H1 (cell line): Measurements from ENCODE around the gene ELMO1. TPM values are rescaled to one million over a fixed set of nuclear protein-coding genes. Genes with fewer than 3 reads are reported as not detected.

ENCODE experiments used
- CTCF ChIA-PET: fragments of 300-600 bp; sonication (Branson Sonifier 250); formaldehyde crosslinking; loops from one replicate; lab custom pipeline; 2021; ENCODE audit not compliant: partially characterized antibody; lab: Charles Lee
- POLR2A ChIA-PET: fragments of 300-600 bp; sonication (Branson Sonifier 250); formaldehyde crosslinking; loops from one replicate; lab custom pipeline; 2021; ENCODE audit warnings: inconsistent platforms; ENCODE audit not compliant: partially characterized antibody; lab: Charles Lee
- DNase-seq, 2 experiments: peaks; one replicate each; pipeline versions ENCODE4 v3.0.0 to v3.0.0-alpha.2; 2010 to 2022; ENCODE audit warnings: low spot score in 2 of 2, low read depth in 1 of 2, mixed read lengths in 1 of 2
- FAIRE-seq: peaks from 2 replicates; lab custom pipeline; 2011; peaks lifted over from hg19 to GRCh38; lab: Jason Lieb, UNC
- H2AFZ ChIP-seq: 2 replicates; pipeline ENCODE4 v1.8.1; 2012; ENCODE audit warnings: low read length, inconsistent platforms
- H2AK5ac ChIP-seq: 2 replicates; pipeline ENCODE4 v1.6.1; 2013; ENCODE audit warnings: low read depth, low read length
- H2BK120ac ChIP-seq: replicated peaks from 2 replicates; pipeline ENCODE3; 2013; ENCODE audit warnings: low read depth, low read length, inconsistent platforms
- H2BK12ac ChIP-seq: 2 replicates; pipeline ENCODE4 v1.6.1; 2013; ENCODE audit warnings: low read depth, low read length
- H2BK15ac ChIP-seq: 2 replicates; pipeline ENCODE4 v1.6.1; 2013; ENCODE audit warnings: low read length
- H2BK20ac ChIP-seq: 2 replicates; pipeline ENCODE4 v1.6.1; 2013; ENCODE audit warnings: low read length
- H2BK5ac ChIP-seq: 2 replicates; pipeline ENCODE4 v1.6.1; 2013; ENCODE audit warnings: low read depth, low read length
- H3K14ac ChIP-seq: 2 replicates; pipeline ENCODE4 v1.6.1; 2013; ENCODE audit warnings: inconsistent platforms; ENCODE audit not compliant: insufficient read length
- H3K18ac ChIP-seq: 2 replicates; pipeline ENCODE4 v1.6.1; 2013; ENCODE audit warnings: low read length; ENCODE audit errors: extremely low read depth
- H3K23ac ChIP-seq: 2 replicates; pipeline ENCODE4 v1.6.1; 2013; ENCODE audit warnings: inconsistent platforms; ENCODE audit not compliant: insufficient read length
- H3K23me2 ChIP-seq: 2 replicates; pipeline ENCODE4 v1.6.1; 2013; ENCODE audit warnings: low read depth, low read length
- H3K27ac ChIP-seq: 2 replicates; pipeline ENCODE4 v1.6.1; 2011; ENCODE audit warnings: low read depth, low read length, inconsistent platforms
- H3K27me3 ChIP-seq, 4 experiments: replicated peaks in 1 of 4; 1 replicate in 1 of 4; 2 replicates in 3 of 4; pipeline versions ENCODE4 v1.6.1 to v1.8.1; 2011 to 2013; ENCODE audit warnings: low read length in 3 of 4, mild to moderate bottlenecking in 3 of 4, inconsistent platforms in 2 of 4, mixed read lengths in 2 of 4, moderate library complexity in 1 of 4; ENCODE audit not compliant: control insufficient read depth in 3 of 4, insufficient read depth in 3 of 4; ENCODE audit errors: extremely low read depth in 1 of 4
- H3K36me3 ChIP-seq, 4 experiments: 2 replicates each; pipeline versions ENCODE4 v1.6.1 to v1.8.1; 2011 to 2013; ENCODE audit warnings: mild to moderate bottlenecking in 4 of 4, low read length in 3 of 4, moderate library complexity in 2 of 4, control low read depth in 1 of 4, inconsistent platforms in 1 of 4; ENCODE audit not compliant: insufficient read depth in 4 of 4, control insufficient read depth in 2 of 4
- H3K4ac ChIP-seq: replicated peaks from 2 replicates; pipeline ENCODE3; 2013; ENCODE audit warnings: low read length, low read depth, mixed read lengths, inconsistent platforms; ENCODE audit not compliant: insufficient read length
- H3K4me1 ChIP-seq, 4 experiments: replicated peaks in 1 of 4; 1 replicate in 1 of 4; 2 replicates in 3 of 4; pipeline versions ENCODE4 v1.6.1 to v1.8.1; 2011 to 2013; ENCODE audit warnings: low read length in 3 of 4, inconsistent platforms in 2 of 4, mixed read lengths in 1 of 4; ENCODE audit not compliant: insufficient read depth in 4 of 4, control insufficient read depth in 3 of 4
- H3K4me2 ChIP-seq, 2 experiments: 2 replicates each; pipeline versions ENCODE4 v1.6.1 to v1.8.1; 2011 to 2013; ENCODE audit warnings: low read depth in 2 of 2, low read length in 2 of 2, control low read depth in 1 of 2, inconsistent platforms in 1 of 2, mild to moderate bottlenecking in 1 of 2; ENCODE audit not compliant: insufficient read depth in 1 of 2
- H3K4me3 ChIP-seq, 4 experiments: fragments of 200-600, 300-600 bp in 1 of 4; sonication (generic), shearing (Covaris generic), sonication (Bioruptor Twin) in 1 of 4; 2 replicates each; pipeline versions ENCODE4 v1.5.1 to v1.8.1; 2011 to 2016; ENCODE audit warnings: low read length in 4 of 4, low read depth in 3 of 4, control low read depth in 2 of 4, inconsistent platforms in 2 of 4, mild to moderate bottlenecking in 2 of 4, mixed read lengths in 1 of 4, moderate library complexity in 1 of 4; ENCODE audit not compliant: insufficient read depth in 2 of 4; ENCODE audit errors: extremely low read depth in 1 of 4
- H3K56ac ChIP-seq: replicated peaks from 2 replicates; pipeline ENCODE3; 2013; ENCODE audit warnings: low read depth, mild to moderate bottlenecking, mixed read lengths, low read length, inconsistent platforms; ENCODE audit not compliant: insufficient read length
- H3K79me1 ChIP-seq: 2 replicates; pipeline ENCODE4 v1.6.1; 2013; ENCODE audit warnings: low read depth, low read length, control low read depth
- H3K79me2 ChIP-seq, 2 experiments: 2 replicates each; pipeline versions ENCODE4 v1.6.1 to v1.8.1; 2012 to 2013; ENCODE audit warnings: low read length in 2 of 2, mild to moderate bottlenecking in 2 of 2, inconsistent platforms in 1 of 2; ENCODE audit not compliant: insufficient read depth in 2 of 2, control insufficient read depth in 1 of 2
- H3K9ac ChIP-seq, 4 experiments: replicated peaks in 1 of 4; 1 replicate in 1 of 4; 2 replicates in 3 of 4; pipeline versions ENCODE4 v1.6.1 to v1.8.1; 2011 to 2013; ENCODE audit warnings: low read depth in 3 of 4, low read length in 3 of 4, control low read depth in 2 of 4, mild to moderate bottlenecking in 2 of 4, moderate library complexity in 2 of 4, inconsistent platforms in 1 of 4; ENCODE audit errors: extremely low read depth in 1 of 4
- H3K9me3 ChIP-seq, 2 experiments: 2 replicates each; pipeline versions ENCODE4 v1.6.1 to v1.8.1; 2012 to 2013; ENCODE audit warnings: mild to moderate bottlenecking in 2 of 2, moderate library complexity in 2 of 2, control low read depth in 1 of 2, inconsistent platforms in 1 of 2, low read depth in 1 of 2, low read length in 1 of 2, mixed read lengths in 1 of 2; ENCODE audit not compliant: insufficient read depth in 2 of 2
- H4K20me1 ChIP-seq, 2 experiments: replicated peaks in 1 of 2; 2 replicates each; pipeline versions ENCODE3 to v1.8.1; 2011 to 2013; ENCODE audit warnings: inconsistent platforms in 2 of 2, low read length in 2 of 2, mild to moderate bottlenecking in 1 of 2; ENCODE audit not compliant: insufficient read depth in 2 of 2, control insufficient read depth in 1 of 2
- H4K5ac ChIP-seq: 2 replicates; pipeline ENCODE4 v1.6.1; 2013; ENCODE audit warnings: low read length, low read depth, mixed read lengths, inconsistent platforms; ENCODE audit not compliant: insufficient read length
- H4K8ac ChIP-seq: 2 replicates; pipeline ENCODE4 v1.8.0; 2013; ENCODE audit warnings: mild to moderate bottlenecking, moderate library complexity, low read length, inconsistent platforms; ENCODE audit not compliant: insufficient read depth; ENCODE audit errors: extremely low read depth
- H4K91ac ChIP-seq: replicated peaks from 2 replicates; pipeline ENCODE3; 2013; ENCODE audit warnings: low read length, mixed read lengths, inconsistent platforms; ENCODE audit not compliant: insufficient read length
- BCL11A ChIP-seq, 2 experiments: IDR thresholded peaks; one replicate each; pipeline ENCODE4 v1.6.1; 2011; ENCODE audit warnings: low read depth in 2 of 2, low read length in 2 of 2, mild to moderate bottlenecking in 2 of 2
- CREB1 ChIP-seq: IDR thresholded peaks from 2 replicates; pipeline ENCODE4 v1.6.1; 2012; ENCODE audit warnings: inconsistent platforms
- GABPA ChIP-seq: IDR thresholded peaks from 2 replicates; pipeline ENCODE4 v1.6.1; 2011; ENCODE audit warnings: mild to moderate bottlenecking, low read length, moderate library complexity, borderline replicate concordance; ENCODE audit not compliant: insufficient read depth
- HDAC6 ChIP-seq: IDR thresholded peaks from one replicate; pipeline ENCODE4 v1.7.1; 2012; ENCODE audit warnings: low read depth, mild to moderate bottlenecking, inconsistent platforms, low read length, moderate library complexity
- KDM1A ChIP-seq: fragments of 200-600, 300-600 bp; sonication (generic); IDR thresholded peaks from 2 replicates; pipeline ENCODE4 v1.7.1; 2016; ENCODE audit warnings: mild to moderate bottlenecking, low read length, borderline replicate concordance
- KDM4A ChIP-seq: IDR thresholded peaks from one replicate; pipeline ENCODE4 v1.7.1; 2012; ENCODE audit warnings: low read depth, mild to moderate bottlenecking, moderate library complexity, low read length, inconsistent platforms; ENCODE audit not compliant: severe bottlenecking
- NANOG ChIP-seq: IDR thresholded peaks from 2 replicates; pipeline ENCODE4 v1.6.1; 2011; ENCODE audit warnings: low read length, low read depth, mild to moderate bottlenecking, inconsistent platforms; ENCODE audit not compliant: insufficient read depth, poor library complexity, severe bottlenecking
- NRF1 ChIP-seq: IDR thresholded peaks from 2 replicates; pipeline ENCODE4 v1.6.1; 2011; ENCODE audit warnings: mild to moderate bottlenecking, low read depth, low read length, improper control_type of control experiment
- POLR2A ChIP-seq, 2 experiments: IDR thresholded peaks; 1 replicate in 1 of 2; 2 replicates in 1 of 2; pipeline ENCODE4 v1.6.1; 2011; ENCODE audit warnings: low read depth in 2 of 2, low read length in 2 of 2, mild to moderate bottlenecking in 2 of 2; ENCODE audit errors: control extremely low read depth in 1 of 2
- RAD21 ChIP-seq, 2 experiments: IDR thresholded peaks in 1 of 2; conservative IDR thresholded peaks in 1 of 2; 2 replicates each; pipeline ENCODE4 v1.6.1; 2011; ENCODE audit warnings: low read depth in 2 of 2, low read length in 2 of 2, improper control_type of control experiment in 1 of 2, inconsistent platforms in 1 of 2, mild to moderate bottlenecking in 1 of 2, moderate library complexity in 1 of 2
- SAP30 ChIP-seq: fragments of 300-600 bp; sonication (generic); IDR thresholded peaks from 2 replicates; pipeline ENCODE4 v1.7.1; 2012; ENCODE audit warnings: low read length, moderate library complexity, mild to moderate bottlenecking, inconsistent platforms; ENCODE audit not compliant: insufficient read depth, insufficient replicate concordance
- SIRT6 ChIP-seq: IDR thresholded peaks from one replicate; pipeline ENCODE4 v1.7.1; 2012; ENCODE audit warnings: low read length, inconsistent platforms
- WGBS, 2 experiments: shearing (Covaris generic) in 1 of 2; methylation state at CpG; one replicate each; pipeline versions ENCODE4 v1.1.6 to v1.1.7; 2013 to 2015; ENCODE audit warnings: low lambda C conversion rate in 2 of 2, mixed read lengths in 2 of 2, inconsistent platforms in 1 of 2, low coverage in 1 of 2, missing lambda C conversion rate in 1 of 2; ENCODE audit not compliant: insufficient replicate concordance in 2 of 2, insufficient coverage in 1 of 2, insufficient read length in 1 of 2; ENCODE audit errors: extremely low coverage in 1 of 2, missing lambda C conversion rate in 1 of 2; 5-methylcytosine and 5-hydroxymethylcytosine counted together
- polyA plus RNA-seq, 7 experiments: library from polyadenylated mRNA; depleted of rRNA in 3 of 7; stranded (reverse) in 5 of 7; unstranded in 2 of 7; fragments of >200 nt in 5 of 7; fragments of 200-250 nt in 2 of 7; gene quantifications; 1 replicate in 5 of 7; 2 replicates in 1 of 7; 4 replicates in 1 of 7; pipeline versions ENCODE4 v1.2.1 to v1.2.3, GENCODE V29; 2011 to 2013; ENCODE audit warnings: missing spikeins in 2 of 7, mixed read lengths in 2 of 7
- total RNA-seq: library from RNA; stranded (reverse); fragmentation: NEBNext Ultra II Directional; extraction: Animal tissue kit (Norgen Biotek cat#: 25700); gene quantifications from 2 replicates; pipeline ENCODE4 v1.2.1, GENCODE V29; 2021
- TF ChIP-seq, protein P1 (sequence below): IDR thresholded peaks from 2 replicates; pipeline ENCODE4 v1.6.1; 2012; ENCODE audit warnings: inconsistent platforms

The ELMO1 gene
- total and polyA plus RNA-seq, 2 of the 8 experiments (the other 6 are each of a cell fraction or from before 2014, with no cell fraction given), result 18.4 to 21.0 TPM

DNA sequence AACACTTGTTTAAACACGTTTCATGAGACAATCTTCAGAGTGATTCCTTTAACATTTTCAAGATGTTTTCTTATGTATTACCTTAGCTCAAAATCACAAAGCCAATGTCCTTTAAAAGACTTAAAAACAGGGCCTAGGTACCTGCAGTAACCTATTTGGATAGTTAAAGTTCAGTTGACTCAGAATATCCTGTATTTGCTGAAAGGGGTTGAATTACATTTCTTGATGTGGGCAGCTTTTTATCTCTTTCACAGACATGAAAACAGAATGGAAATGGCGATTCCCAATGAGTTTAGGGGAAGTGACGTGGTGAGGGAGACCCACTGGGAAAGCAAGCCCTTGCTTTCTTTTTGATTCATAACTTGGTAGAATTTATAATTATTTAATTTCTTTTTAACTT is 400.0 kb downstream of the ELMO1 start:
- H4K91ac ChIP-seq, result no peak overlapping the region
- FAIRE-seq, result no peak
- POLR2A ChIA-PET, result interaction anchor here (1.3 kb wide), 1 partner anchor 9 kb away, joined by 3 read pairs; no protein-coding TSS in a partner anchor
- TF ChIP-seq NANOG (no peak), SIRT6 (no peak), GABPA (no peak), CREB1 (no peak), KDM4A (no peak), SAP30 (no peak), POLR2A (IDR thresholded peaks at IDR 0.05; ENCODE audit: control extremely low read depth in 1 of 2, low read depth in 2 of 2, low read length in 2 of 2) (no peak), NRF1 (no peak), BCL11A (IDR thresholded peaks at IDR 0.05; ENCODE audit: low read depth in 2 of 2, low read length in 2 of 2) (no peak), HDAC6 (no peak), KDM1A (no peak), RAD21 (IDR thresholded peaks at IDR 0.05 in 1 of 2, conservative IDR thresholded peaks at IDR 0.05 in 1 of 2; ENCODE audit: low read depth in 2 of 2, low read length in 2 of 2) (no peak)
- TF ChIP-seq, protein P1, sequence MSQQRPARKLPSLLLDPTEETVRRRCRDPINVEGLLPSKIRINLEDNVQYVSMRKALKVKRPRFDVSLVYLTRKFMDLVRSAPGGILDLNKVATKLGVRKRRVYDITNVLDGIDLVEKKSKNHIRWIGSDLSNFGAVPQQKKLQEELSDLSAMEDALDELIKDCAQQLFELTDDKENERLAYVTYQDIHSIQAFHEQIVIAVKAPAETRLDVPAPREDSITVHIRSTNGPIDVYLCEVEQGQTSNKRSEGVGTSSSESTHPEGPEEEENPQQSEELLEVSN, result no peak

More for the DNA sequence above, 400.0 kb downstream of the ELMO1 start:
- CTCF ChIA-PET, result interaction anchor here (0.8 to 2.4 kb wide), 3 partner anchors 70 to 133 kb away, joined by 3 to 11 read pairs (median 3); no protein-coding TSS in a partner anchor
- H3K4ac ChIP-seq, result no peak overlapping the region
- no peaks in the 10 kb centered on the region for H3K23me2 ChIP-seq
- H4K20me1 ChIP-seq, result no peaks in the 10 kb centered on the region
- H2BK120ac ChIP-seq, result no peak overlapping the region
- H3K79me1 ChIP-seq, result no peaks in the 10 kb centered on the region
- no peak overlapping the region for H2BK12ac ChIP-seq
- H3K79me2 ChIP-seq, result no peaks in the 10 kb centered on the region
- H3K4me3 ChIP-seq, result no peak overlapping the region
- H4K8ac ChIP-seq, result no peak overlapping the region
- no peak overlapping the region for H2AK5ac ChIP-seq
- no peak overlapping the region for H3K18ac ChIP-seq
- DNase-seq, result no peak
- no peak overlapping the region for H2AFZ ChIP-seq
- no peaks in the 10 kb centered on the region for H3K9me3 ChIP-seq
- H3K27ac ChIP-seq, result no peak overlapping the region
- WGBS, 2 experiments, result 78% methylated on average over 3 of the region's 3 CpGs; no CpG with 5 or more reads in 1 of the 2 experiments
- no peak overlapping the region for H2BK15ac ChIP-seq
- H2BK20ac ChIP-seq, result no peak overlapping the region
- H3K36me3 ChIP-seq, result no peaks in the 10 kb centered on the region
- no peaks in the 10 kb centered on the region for H3K27me3 ChIP-seq
- H3K56ac ChIP-seq, result no peak overlapping the region
- no peak overlapping the region for H3K9ac ChIP-seq
- H3K4me2 ChIP-seq, result no peak overlapping the region
- no peak overlapping the region for H3K14ac ChIP-seq
- H3K23ac ChIP-seq, result no peak overlapping the region
- no peak overlapping the region for H4K5ac ChIP-seq
- no peak overlapping the region for H2BK5ac ChIP-seq
- peaks cover 2 to 6% (median 3%) of the 10 kb centered on the region in 4 experiments; a peak in 4 of 7 replicates for H3K4me1 ChIP-seq
